Neural crest cell (in vitro differentiated cells): ENCODE data around the gene PLSCR3. TPM values are rescaled to one million over a fixed set of nuclear protein-coding genes. Genes with fewer than 3 reads are reported as not detected.
A peak's percentile ranks its signal among the peaks of the same experiment; 100 is the strongest.

Experiments used
- DNase-seq: peaks from one replicate; pipeline ENCODE4 v3.0.0; 2021; ENCODE audit warnings: low read depth, mixed read lengths, low spot score
- H3K27ac Mint-ChIP-seq: one replicate; pipeline ENCODE4 v1.8.0; 2021; ENCODE audit warnings: mild to moderate bottlenecking, mixed read lengths; ENCODE audit not compliant: unreplicated experiment
- H3K27me3 Mint-ChIP-seq: 2 replicates; pipeline ENCODE4 v1.8.0; 2021; ENCODE audit warnings: low read depth, mild to moderate bottlenecking, mixed read lengths
- H3K36me3 Mint-ChIP-seq: 2 replicates; pipeline ENCODE4 v1.8.0; 2021; ENCODE audit warnings: low read depth, mild to moderate bottlenecking, mixed read lengths
- H3K4me1 Mint-ChIP-seq: 2 replicates; pipeline ENCODE4 v1.8.0; 2021; ENCODE audit warnings: mixed read lengths
- H3K4me3 Mint-ChIP-seq: one replicate; pipeline ENCODE4 v1.8.0; 2021; ENCODE audit warnings: mild to moderate bottlenecking, mixed read lengths
- H3K9me3 Mint-ChIP-seq: 2 replicates; pipeline ENCODE4 v1.8.0; 2021; ENCODE audit warnings: mixed read lengths
- CTCF ChIP-seq: fragments of 200-600 bp; sonication (generic); conservative IDR thresholded peaks from 2 replicates; pipeline ENCODE4 v1.5.0; 2021; ENCODE audit warnings: antibody characterized with exemption, mild to moderate bottlenecking
- total RNA-seq: library from RNA; stranded (reverse); gene quantifications from 2 replicates; pipeline ENCODE4 v1.2.1, GENCODE V29; 2021

The PLSCR3 gene
- total RNA-seq, 1 donor from 2014 or later: 25.7 TPM

GRCh38 chr17:7403977-7404736 lies 9.8 kb upstream of the PLSCR3 start, which contains the start of gene TMEM256:
Gene TMEM256 (minus strand): TSS chr17:7404097. CDS start chr17:7404084, 13 bp downstream.
- peak; percentile 19 for TF ChIP-seq CTCF
- H3K27me3 Mint-ChIP-seq: no peaks in the 10 kb centered on the region
- H3K4me1 Mint-ChIP-seq: peaks cover 43% of the 10 kb centered on the region
- peak within 1 kb of the TSS; percentile 97 for H3K4me3 Mint-ChIP-seq
- H3K27ac Mint-ChIP-seq: peak within 1 kb of the TSS; percentile 92
- DNase-seq: peak; percentile 94
- H3K9me3 Mint-ChIP-seq: no peaks in the 10 kb centered on the region
- peaks cover 5% of the 10 kb centered on the region for H3K36me3 Mint-ChIP-seq

GRCh38 chr17:7403727-7403976 lies 9.3 kb upstream of the PLSCR3 start:
- H3K27me3 Mint-ChIP-seq: no peaks in the 10 kb centered on the region
- no peak for TF ChIP-seq CTCF
- H3K36me3 Mint-ChIP-seq: peaks cover 3% of the 10 kb centered on the region
- peak overlapping the region; percentile 97 for H3K4me3 Mint-ChIP-seq
- peak overlapping the region; percentile 81 for H3K27ac Mint-ChIP-seq
- H3K4me1 Mint-ChIP-seq: peaks cover 43% of the 10 kb centered on the region
- no peaks in the 10 kb centered on the region for H3K9me3 Mint-ChIP-seq
- DNase-seq: no peak

- Mint-ChIP-seq H3K4me3 (peak overlapping the region; percentile 97), H3K9me3 (no peaks in the 10 kb centered on the region), H3K27me3 (no peaks in the 10 kb centered on the region), H3K27ac (peak overlapping the region; percentile 92), H3K36me3 (peaks cover 3% of the 10 kb centered on the region), H3K4me1 (peaks cover 48% of the 10 kb centered on the region)
- peak; percentile 34 for DNase-seq
- TF ChIP-seq CTCF: no peak
Measured at GRCh38 chr17:7403043-7403726, 8.9 kb upstream of the PLSCR3 start.

GRCh38 chr17:7398612-7399011 lies 4.3 kb upstream of the PLSCR3 start:
- H3K4me1 Mint-ChIP-seq: peaks cover 32% of the 10 kb centered on the region
- H3K27me3 Mint-ChIP-seq: no peaks in the 10 kb centered on the region
- H3K27ac Mint-ChIP-seq: no peak overlapping the region
- no peak for TF ChIP-seq CTCF
- DNase-seq: no peak
- peaks cover 3% of the 10 kb centered on the region for H3K36me3 Mint-ChIP-seq
- no peaks in the 10 kb centered on the region for H3K9me3 Mint-ChIP-seq
- peak overlapping the region; percentile 71 for H3K4me3 Mint-ChIP-seq

- no peak overlapping the region for H3K27ac Mint-ChIP-seq
- H3K9me3 Mint-ChIP-seq: no peaks in the 10 kb centered on the region
- no peaks in the 10 kb centered on the region for H3K27me3 Mint-ChIP-seq
- H3K36me3 Mint-ChIP-seq: no peaks in the 10 kb centered on the region
- no peak for DNase-seq
- peak overlapping the region; percentile 41 for H3K4me3 Mint-ChIP-seq
- no peak for TF ChIP-seq CTCF
- H3K4me1 Mint-ChIP-seq: peaks cover 20% of the 10 kb centered on the region
Measured at GRCh38 chr17:7396147-7396546, 1.8 kb upstream of the PLSCR3 start.
